WI38 (cell line): Measurements from ENCODE around the gene TRIM24.

Source experiments
- H3K4me3 ChIP-seq: 2 replicates; pipeline ENCODE4 v1.5.1; 2011; ENCODE audit warnings: low read depth, mild to moderate bottlenecking, control low read depth, low read length
- TF ChIP-seq, protein P1 (sequence below): IDR thresholded peaks from 2 replicates; pipeline ENCODE4 v1.5.1; 2012; ENCODE audit warnings: low read depth, mild to moderate bottlenecking, control low read depth, low read length

The TRIM24 gene

DNA sequence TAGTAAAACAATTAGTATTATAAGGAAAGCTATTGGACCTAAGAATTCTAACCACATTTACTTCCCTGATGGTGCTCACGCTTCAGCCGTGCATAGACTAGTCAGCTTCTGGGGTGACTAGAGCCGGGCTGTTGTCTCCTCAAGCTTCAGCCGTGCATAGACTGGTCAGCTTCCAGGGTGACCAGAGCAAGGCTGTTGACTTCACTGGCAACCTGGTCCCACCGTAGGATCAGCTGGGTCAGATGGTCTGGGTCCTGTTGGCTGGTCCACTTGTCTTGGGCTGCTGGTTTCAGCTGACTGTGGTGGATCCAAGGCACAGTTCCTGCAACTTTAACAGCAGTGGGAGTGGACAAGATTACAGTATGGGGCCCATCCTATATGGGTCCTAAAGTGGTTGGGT, 99.4 kb downstream of the TRIM24 start:
- no peak overlapping the region for H3K4me3 ChIP-seq
- TF ChIP-seq, protein P1, sequence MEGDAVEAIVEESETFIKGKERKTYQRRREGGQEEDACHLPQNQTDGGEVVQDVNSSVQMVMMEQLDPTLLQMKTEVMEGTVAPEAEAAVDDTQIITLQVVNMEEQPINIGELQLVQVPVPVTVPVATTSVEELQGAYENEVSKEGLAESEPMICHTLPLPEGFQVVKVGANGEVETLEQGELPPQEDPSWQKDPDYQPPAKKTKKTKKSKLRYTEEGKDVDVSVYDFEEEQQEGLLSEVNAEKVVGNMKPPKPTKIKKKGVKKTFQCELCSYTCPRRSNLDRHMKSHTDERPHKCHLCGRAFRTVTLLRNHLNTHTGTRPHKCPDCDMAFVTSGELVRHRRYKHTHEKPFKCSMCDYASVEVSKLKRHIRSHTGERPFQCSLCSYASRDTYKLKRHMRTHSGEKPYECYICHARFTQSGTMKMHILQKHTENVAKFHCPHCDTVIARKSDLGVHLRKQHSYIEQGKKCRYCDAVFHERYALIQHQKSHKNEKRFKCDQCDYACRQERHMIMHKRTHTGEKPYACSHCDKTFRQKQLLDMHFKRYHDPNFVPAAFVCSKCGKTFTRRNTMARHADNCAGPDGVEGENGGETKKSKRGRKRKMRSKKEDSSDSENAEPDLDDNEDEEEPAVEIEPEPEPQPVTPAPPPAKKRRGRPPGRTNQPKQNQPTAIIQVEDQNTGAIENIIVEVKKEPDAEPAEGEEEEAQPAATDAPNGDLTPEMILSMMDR: no peak

DNA sequence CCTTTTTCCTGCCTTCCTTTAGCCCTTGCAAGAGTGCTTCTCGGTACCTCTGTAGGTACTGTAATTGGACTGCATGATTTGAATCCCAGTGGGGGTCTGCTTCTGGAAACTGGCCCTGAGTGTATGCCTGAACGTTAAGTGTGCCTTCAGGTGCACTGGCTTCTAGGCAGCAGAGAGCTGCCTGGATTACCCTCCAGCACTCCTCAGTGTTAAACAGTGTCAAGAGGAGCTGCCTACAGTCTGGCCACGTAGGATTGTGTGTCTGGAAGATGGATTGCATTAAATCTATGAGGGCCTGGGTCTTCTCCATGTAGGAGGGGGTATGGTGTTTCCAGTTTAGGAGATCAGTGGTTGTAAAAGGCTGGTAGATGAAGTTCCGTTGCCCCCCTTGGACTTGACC, 103.7 kb downstream of the TRIM24 start:
- H3K4me3 ChIP-seq: no peak overlapping the region

DNA sequence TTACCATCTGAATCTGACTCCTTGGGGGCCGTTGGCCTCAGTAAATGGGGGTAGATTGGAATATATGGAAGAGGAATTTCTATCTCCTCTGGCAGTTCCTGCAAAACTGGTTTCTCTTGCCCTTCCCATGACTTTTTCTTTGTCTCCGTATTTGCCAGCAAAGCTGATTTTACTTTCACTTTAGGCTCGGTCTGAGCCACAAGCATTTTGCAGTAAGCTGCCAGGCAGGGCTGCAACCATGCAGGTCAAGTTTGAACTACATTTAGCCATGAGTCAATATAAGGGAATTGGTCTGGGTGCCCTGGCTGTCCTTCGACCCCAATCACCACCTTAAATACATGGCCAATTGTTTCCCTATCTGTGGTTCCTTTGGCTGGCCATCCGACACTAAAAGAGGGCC, 104.3 kb downstream of the TRIM24 start:
- TF ChIP-seq, protein P1: no peak
- H3K4me3 ChIP-seq: no peak overlapping the region

More for the DNA sequence above, 103.7 kb downstream of the TRIM24 start:
- TF ChIP-seq, protein P1: no peak

GRCh38 chr7:138565071-138565450, 105.0 kb downstream of the TRIM24 start:
- no peak overlapping the region for H3K4me3 ChIP-seq
- TF ChIP-seq, protein P1: no peak

DNA sequence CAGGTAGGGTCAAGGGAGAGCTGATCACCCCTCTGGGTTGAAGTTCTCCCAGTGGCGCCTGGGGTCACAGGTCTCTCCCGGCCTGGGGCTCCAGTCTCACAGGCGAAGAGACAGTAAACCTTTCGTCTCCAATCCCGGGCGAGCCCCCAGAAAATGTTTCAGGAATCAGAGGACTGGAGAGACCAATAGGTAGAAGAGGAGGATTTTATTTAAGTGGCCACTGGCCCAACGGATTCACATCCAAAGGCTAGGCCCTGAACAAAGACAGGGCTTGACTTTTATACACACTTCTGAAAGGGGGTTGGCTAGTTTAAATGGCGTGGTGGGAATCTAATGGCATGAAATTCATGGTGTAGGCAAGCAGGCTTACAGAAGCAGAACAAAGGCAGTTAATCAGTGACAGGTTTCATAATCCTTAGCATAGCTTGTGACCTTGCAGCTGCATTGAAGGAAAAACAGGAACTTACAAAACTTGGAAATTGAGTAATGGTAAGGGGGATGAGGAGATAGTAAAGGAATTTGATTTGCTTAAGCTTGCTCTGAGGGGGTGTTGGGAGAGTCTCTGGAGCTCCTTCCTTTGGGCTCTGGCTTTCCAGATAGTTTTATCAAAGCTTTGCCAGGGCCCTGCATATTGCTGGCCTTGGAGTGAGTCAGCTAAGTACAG, 105.5 kb downstream of the TRIM24 start:
- TF ChIP-seq, protein P1: no peak
- H3K4me3 ChIP-seq: no peak overlapping the region

GRCh38 chr7:138568655-138569054, 108.6 kb downstream of the TRIM24 start:
- no peak overlapping the region for H3K4me3 ChIP-seq
- TF ChIP-seq, protein P1: no peak

DNA sequence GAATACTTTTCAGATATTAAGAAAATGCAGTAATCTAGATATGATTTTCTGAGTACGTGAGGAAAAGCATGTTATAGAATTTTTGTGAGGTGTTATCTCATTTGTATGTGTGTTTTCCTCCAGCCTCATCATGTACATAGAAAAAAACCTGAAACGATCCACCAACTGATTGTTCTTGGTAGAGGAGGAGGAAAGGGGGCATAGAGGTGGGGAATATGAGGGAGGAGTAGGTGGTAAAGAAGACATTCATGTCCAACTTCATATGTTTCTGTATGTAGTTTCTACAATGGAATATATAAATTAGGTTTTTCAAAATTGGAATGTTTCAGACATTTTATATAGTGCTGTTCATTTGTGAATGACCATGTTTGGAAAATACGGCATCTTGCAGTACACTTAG, 109.4 kb downstream of the TRIM24 start:
- TF ChIP-seq, protein P1: no peak
- no peak overlapping the region for H3K4me3 ChIP-seq
